ENCODE results near the gene JMJD8.

The JMJD8 gene, protein sequence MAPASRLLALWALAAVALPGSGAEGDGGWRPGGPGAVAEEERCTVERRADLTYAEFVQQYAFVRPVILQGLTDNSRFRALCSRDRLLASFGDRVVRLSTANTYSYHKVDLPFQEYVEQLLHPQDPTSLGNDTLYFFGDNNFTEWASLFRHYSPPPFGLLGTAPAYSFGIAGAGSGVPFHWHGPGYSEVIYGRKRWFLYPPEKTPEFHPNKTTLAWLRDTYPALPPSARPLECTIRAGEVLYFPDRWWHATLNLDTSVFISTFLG

DNA sequence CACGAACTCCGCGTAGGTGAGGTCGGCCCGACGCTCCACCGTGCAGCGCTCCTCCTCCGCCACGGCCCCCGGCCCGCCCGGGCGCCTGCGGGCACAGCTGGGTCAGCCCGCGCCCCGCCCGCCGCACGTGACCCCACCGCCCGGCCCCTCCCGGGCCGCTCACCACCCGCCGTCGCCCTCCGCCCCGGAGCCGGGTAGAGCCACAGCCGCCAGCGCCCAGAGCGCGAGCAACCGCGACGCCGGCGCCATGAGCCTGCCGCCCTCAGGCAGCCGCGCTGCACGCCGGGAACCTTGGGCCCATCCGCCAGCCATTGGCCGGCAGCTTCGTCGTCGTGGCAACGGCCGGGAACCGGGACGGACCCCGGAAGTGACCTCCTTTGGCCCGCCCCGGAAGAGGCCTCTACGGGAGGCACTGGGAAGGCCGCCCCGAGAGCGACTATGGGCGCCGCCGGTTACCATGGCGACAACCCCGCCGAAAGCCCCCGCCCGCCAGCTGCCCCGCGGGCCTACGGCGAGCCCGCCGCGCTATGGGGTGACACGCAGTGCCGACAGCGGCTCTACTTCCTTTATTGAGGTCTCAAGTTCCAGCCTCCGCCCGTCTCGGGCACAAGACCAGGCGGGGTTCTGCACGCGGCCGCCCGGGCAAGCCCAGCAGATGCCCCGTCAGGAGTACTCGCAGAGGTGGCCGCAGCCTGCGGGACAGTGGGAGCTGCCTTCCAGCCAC, at the start of gene JMJD8:
Gene JMJD8 (minus strand): TSS at position 264 of the 724 bp plus-strand sequence. CDS start 15 bp downstream, at position 249.
- DNase-seq, result no peak

DNA sequence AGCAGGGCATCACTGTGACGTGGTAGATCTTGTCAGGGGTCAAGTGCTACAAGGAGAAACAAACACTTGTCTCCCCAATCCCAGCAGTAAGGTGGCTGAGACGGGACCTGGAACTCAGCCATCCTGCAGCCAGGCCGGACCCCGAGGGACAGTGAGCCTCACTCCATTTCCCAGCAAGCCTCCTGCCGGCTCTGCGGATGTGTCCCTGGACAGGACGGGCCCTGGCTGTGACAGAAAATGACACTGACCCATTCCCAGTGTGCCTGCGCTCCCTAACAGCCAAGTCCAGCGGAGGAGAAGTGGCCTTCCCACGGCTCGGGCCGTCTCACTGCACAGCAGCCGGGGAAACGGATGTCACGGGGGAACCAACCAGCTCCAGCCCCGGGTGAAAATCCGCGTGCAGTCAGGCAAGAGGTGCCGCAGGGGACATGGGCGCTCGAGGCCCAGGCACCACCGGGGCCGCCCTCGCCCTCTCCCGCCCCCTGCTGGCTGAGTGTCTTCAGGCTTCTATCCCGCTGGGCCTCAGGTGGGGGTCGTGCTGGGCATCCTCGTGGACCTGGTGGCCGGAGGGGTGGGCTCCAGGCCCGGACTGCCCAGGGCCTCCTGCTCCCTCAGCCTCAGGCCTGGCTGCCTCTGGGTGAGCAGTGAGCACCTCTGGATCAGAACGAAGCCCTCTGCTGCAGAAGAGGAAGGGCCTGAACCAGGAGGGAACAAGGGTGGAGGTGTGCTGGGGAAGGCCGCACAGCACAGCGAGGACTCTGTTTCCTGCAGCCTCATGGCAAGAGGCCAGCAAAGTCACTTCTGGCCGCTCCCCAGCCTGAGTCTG, 49.5 kb upstream of the JMJD8 start:
- no peak for DNase-seq

DNA sequence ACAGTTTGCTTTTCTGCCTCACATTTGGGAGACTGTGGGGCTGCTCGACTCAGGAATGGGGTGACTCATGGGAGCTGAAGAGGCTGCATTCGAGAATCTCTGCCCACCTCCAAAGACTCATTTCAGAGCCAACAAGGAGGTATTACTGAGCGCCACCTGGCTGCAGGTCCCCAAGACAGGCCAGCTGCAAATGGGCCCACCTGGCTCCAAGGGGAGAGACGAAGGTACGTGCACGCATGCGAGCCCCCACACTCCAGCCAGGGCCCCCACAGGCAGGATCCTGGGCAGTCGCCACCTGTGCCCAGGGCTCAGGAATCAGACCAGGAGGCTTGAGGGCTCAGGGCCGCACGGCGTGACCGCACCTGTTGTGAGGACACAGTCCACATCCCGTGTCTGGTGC, 48.8 kb upstream of the JMJD8 start:
- no peak for DNase-seq

DNA sequence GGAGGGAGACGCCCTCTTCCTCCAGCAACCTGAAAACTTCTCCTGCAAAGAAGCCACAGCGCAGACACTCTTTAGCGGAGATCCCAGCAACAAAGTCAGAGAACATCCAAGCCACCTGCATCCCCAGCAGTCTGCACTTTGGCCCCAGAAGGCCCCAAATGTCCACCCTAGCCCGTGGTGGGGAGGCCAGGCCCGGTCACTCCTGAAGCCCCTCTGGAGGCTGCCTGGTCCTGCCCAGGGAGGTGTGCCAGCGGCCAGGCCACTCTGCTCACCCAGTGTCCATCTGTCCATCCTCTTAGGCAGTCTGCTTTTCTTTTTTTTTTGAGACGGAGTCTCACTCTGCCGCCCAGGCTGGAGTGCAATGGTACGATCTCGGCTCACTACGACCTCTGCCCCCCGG, 48.2 kb upstream of the JMJD8 start:
- DNase-seq, result no peak

DNA sequence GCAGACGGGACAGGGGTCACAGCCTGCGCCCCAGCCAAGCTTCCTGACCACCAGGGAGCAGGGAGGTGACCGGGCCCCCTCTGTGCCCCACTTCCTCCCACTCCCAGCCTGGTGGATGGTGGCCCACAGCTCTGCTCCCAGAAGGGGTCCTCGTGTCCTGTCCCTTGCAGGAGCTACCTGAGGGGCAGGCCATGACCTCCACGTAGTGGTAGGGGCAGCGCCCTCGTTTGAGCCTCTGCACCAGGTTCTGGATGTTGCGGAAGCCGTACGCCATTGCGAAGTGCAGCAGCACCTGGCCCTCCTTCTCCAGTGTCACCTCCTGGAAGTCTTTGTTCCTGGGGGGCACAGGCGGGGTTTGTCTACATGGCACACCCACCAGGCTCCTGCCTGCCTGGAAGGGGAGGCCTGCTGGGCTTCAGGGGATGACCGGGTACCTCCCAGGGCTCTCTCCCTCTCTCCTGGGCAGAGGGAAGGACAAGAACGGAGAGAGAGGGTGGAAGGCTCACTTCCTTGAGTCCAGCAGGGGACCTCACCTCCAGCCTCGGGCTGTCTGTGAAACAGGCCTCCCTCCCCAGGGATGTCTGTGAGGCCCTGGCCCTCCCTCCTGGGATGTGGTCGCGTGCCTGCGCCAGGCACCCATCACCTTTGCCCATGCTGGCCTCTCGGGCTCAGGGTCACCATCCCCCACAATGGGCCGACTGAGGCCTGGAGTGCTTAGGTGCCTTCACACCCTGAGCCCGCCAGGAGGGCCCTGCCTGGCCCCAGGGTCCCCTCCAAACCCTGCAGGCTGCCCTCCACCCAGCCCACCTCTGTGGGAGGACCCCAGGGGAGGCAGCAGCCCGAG, 46.8 kb upstream of the JMJD8 start:
- no peak for DNase-seq

DNA sequence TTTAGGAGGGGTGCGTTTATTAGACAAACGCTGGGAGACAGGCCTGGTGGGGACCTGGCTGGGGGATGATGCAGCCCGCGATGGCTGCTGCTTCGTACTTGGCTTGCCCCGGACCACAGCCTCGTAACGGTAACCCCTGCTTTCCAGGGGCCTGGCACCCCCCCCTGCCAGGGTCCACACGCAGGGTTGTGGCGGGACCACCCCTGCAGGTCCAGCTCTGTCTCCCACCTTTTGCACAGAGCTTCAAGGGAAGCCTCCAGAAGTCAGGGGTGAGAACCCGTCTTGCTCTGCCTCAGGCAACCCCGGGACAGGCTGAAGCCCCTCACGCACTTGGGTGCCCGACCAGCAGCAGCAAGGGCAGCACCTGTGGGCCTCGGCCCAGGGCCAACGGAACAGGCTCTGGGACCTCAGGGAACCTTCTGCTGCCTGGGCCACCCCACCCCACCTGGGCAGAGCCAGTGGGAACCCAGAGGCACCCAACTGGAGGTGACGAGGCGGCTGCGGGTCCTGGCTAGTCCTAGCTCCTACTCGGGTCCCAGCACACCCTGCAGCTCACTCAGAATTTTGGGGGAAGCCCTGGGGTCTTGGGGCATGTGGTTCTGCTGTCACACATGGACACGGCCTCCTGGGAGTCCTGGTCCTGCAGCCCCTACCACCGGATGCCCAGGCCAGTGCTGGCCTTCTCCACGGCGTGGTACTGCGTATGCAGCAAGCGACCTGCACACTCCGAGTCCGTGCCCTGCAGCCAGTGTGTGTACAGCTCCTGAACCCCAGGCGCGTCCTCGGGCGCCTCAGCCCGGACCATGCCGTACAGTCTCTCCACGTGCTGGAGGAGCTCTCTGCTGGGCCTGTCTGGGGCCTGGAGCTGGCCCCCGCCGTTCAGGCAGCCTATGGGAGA, 45.9 kb upstream of the JMJD8 start:
- no peak for DNase-seq

DNA sequence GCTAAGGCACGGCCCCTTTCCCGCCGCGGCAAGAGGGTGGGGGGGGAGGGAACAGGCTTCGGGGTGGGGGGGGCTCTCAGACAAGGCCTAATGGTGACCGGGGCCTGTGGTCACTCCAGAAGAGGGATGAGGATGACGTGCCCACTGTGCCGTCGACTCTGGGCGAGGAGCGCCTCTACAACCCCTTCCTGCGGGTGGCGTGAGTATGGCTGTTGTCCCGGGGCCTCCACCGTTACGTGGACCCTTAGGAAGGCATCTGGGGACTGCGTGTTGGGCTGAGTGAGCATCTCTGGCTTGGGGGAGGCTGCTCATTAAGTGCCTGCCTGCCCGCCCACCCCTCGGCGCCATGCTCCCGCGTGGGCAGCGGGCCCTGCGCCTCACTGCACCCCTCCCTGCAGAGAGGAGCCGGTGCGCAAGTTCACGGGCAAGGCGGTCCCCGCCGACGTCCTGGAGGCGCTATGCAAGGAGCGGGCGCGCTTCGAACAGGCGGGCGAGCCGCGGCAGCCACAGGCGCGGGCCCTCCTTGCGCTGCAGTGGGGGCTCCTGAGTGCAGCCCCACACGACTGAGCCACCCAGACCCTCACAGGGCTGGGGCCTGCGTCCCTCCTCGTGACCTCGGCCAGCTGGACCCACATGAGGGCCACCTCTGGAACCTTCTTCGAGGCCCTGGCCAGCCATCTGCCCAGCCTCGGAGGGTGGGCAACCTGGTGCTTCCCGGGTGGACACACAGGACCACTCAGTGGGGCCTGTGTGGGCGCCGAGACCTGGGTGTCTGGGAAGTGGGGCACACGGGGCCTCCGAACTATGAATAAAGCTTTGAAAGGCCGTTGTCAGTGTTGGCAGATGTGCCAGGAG, 45.0 kb upstream of the JMJD8 start:
- DNase-seq, result no peak

DNA sequence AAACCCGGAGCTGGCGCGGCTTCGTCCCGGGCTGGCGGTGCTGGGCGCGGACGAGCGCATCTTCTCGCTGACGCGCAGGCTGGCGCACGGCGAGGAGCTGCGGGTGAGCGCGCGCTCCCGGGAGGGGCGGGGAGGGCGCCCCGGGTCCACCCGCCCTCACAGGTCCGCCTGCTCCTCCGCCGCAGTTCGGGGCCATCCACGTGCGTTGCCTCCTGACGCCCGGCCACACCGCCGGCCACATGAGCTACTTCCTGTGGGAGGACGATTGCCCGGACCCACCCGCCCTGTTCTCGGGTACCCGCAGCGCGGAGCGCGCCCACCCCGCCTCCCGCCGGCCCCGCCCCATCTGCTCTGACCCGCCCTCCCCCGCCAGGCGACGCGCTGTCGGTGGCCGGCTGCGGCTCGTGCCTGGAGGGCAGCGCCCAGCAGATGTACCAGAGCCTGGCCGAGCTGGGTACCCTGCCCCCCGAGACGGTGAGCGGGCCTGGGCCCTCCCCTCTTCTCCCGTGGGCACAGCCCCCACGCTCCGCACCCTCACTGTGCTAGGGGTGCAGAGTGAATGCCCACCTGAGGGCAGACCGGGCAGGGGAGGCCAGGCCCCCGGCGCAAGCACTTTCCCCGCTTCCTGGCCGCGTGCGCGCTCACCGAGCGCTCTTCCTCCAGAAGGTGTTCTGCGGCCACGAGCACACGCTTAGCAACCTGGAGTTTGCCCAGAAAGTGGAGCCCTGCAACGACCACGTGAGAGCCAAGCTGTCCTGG, 44.2 kb upstream of the JMJD8 start:
- DNase-seq, result no peak

DNA sequence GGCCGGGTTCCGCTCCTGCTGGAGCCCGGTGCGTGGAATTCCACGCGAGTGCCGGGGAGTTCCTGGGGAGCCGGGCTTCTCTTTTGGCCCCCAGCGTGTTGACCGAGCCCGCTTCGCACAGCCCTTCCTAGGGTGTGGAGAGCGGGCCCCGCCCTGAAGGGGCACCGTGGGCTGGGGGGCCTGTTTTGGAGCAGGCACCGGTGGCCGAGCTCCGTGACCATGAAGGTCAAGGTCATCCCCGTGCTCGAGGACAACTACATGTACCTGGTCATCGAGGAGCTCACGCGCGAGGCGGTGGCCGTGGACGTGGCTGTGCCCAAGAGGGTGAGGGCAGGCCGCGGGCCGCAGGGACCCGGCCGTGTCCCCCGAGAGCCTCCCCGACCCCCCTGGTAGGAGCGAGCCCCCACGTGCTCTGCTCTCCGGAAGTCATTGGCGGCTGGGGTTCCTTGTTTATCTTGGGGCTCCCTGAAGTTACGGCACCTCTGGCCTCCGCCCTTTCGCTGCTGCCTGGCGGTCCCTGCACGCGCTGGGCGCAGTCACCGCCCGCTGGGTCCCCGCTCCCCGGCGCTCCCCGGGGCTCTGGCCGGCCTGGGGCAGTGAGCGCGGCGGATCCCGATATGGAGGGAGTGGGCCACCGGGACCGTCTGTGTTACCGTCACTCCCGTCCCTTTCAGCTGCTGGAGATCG, 43.3 kb upstream of the JMJD8 start:
- no peak for DNase-seq

DNA sequence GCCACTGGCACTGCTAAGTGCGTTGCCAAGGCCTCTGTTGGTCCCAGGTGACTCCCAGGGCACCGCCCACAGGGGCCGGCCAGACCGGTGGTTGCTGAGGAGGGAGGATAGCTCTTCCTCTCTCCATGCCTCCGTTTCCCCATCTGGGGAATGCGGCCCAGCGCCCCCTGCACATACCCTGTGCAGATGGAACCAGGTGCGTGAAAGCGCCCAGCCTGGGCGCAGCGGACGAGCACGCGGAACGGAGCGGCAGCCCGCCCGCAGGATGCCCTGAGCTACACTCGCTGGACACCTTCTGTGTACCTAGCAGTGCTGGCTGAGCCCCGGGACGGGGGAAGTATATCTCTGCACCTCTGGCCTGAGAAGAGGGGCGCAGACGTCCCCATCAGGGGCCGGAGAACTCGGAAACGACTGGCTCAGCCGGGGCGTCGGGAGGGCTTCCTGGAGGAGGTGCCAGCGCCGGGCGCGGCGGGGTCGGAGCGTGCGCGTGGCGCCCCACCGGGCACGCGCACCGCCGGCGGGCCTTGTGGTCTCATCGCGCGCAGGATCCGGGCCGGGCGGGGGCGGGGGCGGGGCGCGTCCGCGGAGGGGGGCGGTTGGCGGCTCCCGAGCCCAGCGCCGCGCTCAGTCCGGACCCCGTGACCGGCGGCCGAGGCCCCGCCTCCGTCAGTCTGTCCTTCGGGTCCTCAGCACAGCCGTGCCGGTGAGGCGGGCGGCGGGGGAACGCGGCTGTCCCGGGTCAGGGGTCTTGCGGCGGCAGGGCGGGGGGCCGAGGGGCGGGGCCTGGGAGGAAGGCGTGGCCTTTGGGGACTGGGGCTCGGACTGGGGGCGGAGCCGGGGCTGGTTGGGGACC, 42.5 kb upstream of the JMJD8 start, which contains the start of the genes CCDC78 and HAGHL:
Gene CCDC78 (minus strand): TSS at position 6 of the 853 bp plus-strand sequence. CDS start 76 bp downstream, outside the sequence.
Gene HAGHL (plus strand): TSS at position 669 of the 853 bp plus-strand sequence. CDS start 404 bp downstream, outside the sequence.
- no peak for DNase-seq

DNA sequence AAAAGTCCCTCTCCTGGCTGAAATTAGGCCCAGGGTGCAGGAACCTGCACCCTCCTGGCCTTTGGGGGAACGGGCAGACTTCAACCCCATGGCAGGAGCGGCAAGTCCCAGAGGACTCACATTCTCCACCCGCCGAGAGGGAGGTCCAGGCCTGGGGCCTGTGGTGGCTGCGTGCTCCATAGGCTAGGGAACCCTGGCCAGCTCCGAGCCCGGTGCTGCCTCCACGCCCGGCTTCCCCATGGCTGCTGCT, 42.0 kb upstream of the JMJD8 start:
- no peak for DNase-seq

DNA sequence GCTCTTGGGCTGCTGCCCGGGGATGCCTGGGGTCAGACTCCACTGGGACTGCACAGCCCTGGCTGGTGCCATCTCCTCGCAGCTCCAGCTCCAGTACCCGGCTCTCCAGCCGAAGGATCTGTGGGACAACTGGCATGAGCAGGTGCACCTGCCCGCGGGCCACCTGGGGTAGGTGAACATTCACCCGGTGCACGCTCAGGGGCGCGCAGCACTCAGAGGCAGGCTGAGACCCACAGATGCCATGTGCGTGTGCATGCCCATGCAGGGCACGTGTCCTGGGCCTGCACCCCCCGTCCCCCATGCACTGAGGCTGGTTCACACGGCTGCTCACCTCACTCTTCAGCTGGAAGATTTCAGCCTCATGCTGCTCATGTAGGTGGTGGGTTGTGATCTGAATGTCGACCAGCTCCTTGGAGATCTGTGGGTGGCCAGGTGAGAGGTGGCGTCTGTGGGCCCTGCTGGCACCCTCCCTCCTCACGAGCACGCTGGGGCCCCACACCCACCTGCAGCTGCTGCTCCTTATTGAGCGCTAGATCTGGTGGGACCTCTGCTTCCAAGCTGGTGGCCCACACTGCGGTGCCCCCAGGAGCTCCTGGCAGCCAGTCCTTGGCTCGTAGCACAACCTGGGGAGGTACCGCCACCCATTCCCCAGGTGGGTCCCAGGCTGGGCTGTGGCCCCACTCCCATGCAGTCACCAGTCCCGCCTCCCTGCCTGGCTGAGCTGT, 41.5 kb upstream of the JMJD8 start:
- DNase-seq, result no peak

DNA sequence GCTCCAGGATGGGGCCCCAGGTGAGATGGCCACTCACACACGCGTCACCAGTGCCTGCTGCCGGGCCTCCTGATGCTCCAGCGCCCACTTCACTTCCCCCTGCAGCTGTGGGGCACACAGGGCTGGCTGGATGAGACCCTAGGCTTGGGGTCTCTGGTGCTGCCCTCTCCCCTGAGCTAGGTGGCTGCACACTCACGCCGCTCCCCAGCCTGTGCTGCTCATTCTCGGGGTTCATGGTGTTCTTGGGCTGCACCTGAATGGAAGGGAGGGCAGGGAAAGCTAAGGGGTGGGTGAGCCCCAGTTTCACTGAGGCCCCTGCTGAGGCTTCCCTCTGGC, 40.9 kb upstream of the JMJD8 start:
- no peak for DNase-seq

DNA sequence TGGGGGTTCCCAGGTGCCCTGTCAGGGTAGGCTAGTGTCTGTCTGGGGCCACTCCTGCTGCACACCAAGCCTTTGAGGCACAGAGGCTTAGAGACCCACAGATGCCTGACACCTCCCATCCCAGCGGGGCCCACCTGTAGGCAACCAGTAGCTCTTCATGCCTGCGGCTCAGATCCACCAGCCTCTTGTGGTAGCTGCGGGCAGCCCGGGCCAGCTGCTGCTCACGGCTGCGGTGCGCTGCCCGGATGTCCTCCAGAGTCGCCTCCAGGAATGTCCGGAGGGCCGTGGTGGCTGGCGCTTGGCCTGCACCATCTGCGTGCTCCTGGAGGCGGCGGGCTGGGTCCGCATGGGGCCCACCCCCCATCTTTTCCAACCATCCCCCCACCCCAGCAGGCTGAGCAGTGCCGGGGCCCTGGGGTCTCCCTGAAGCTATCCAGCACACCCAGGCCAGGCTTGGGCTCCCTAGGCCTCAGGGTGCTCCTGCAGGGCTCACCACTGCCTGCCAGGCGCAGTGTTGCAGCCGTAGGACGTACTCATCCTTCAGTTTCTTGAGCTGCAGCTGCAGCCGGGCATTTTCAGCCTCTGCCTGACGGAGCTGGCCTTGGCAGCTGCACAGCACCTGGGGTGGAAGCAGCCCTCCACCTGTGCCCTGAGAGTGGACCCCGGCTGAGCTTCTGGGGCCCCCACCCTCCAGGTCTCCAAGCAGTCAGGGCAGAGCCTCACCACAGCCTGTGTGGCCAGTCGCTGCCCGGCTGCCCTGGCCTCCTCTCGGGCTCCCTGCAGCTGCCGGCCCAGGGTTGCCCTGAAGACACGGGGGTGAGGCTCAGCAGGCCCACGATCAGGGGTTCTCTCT, 40.3 kb upstream of the JMJD8 start:
- no peak for DNase-seq

DNA sequence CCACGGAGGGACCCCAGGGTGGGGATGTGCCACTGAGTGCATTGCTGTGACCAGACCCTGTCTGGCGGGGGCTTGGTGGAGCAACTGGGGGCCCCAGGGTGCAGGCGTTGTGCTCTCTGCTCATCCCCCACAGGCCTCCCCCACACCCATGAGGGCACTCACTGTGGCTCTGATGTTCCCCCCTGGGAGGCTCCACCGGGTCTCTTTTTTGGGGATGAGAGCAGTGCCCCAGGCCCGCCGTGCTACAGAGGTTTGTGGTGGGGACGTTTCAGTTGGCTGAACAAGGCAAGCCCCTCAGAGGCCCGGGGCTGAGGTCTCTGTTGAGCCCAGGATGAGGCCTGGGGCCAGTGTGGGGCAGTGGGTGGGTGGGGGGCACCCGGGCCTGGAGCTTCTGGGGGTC, 39.6 kb upstream of the JMJD8 start:
- DNase-seq, result no peak

DNA sequence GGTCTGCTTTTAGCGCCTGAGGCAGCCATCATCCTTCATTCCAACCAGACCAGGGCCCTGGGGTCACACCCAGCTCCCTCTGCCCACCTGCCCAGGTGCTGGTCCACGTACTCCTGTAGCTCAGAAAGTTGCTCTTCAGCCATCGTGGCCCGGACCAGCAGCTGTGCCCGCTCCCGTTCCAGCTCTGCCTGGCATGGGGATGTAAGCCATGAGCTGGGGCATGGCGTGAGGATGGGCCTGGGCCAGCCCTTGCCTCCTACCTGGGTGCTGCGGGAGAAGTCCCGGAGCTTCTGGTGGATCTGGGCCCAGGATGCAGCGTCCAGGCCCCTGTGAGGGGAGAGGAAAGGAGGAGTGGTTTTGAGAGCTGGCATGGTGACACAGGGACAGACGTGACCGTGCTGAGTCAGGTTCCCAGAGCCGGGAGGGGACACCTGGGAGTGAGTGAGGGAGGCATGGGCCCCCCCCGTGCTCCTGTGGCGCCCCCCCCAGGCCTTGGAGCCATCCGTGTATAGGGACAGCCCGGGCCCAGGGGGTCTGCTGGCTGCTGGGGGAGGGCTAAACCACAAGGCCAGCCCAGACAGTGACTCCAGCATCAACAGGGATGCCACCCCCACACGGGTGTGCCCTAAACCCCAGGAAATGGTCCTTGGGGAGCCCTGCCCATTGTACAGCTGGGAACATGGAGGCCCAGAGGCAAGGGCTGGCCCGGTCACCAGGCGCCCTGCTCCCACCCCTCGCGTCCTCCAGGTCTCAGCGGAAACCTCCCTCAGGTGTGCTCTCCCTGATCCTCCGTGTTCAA, 38.9 kb upstream of the JMJD8 start:
- DNase-seq, result no peak

All from cortex of kidney (tissue), 1 donor.